Measurements from ENCODE around the gene GMIP.
A peak's percentile ranks its signal among the peaks of the same experiment; 100 is the strongest.
"Not testable (repeated sequence)": the region's sequence is repeated elsewhere in the genome, so short reads cannot be mapped to it uniquely, and the experiment has no call there.

Gene GMIP

GRCh38 chr19:19623383-19623782 lies 20.1 kb downstream of the GMIP start:
- Histone ChIP-seq H3K36me3 (ENCODE audit: control insufficient read depth, insufficient read depth, low read length) (peaks cover 39% of the 10 kb centered on the region), H3K4me3 (ENCODE audit: low read depth, low read length) (no peak overlapping the region), H3K9me3 (ENCODE audit: control insufficient read depth, insufficient read depth, low read length) (no peaks in the 10 kb centered on the region), H3K27ac (ENCODE audit: low read depth, low read length) (no peak overlapping the region), H3K4me1 (ENCODE audit: control insufficient read depth, insufficient read depth, low read length) (peaks cover 4% of the 10 kb centered on the region; the same call in 1 of the 2 replicates), H3K9ac (ENCODE audit: low read depth, low read length) (no peak overlapping the region), H3K27me3 (ENCODE audit: control insufficient read depth, insufficient read depth, low read length) (no peaks in the 10 kb centered on the region)

GRCh38 chr19:19619849-19620210 lies 23.6 kb downstream of the GMIP start:
- H3K27ac ChIP-seq (ENCODE audit: low read depth, low read length) = no peak overlapping the region
- H3K9ac ChIP-seq (ENCODE audit: low read depth, low read length) = no peak overlapping the region
- H3K4me1 ChIP-seq (ENCODE audit: control insufficient read depth, insufficient read depth, low read length) = no peaks in the 10 kb centered on the region
- peaks cover 25% of the 10 kb centered on the region for H3K36me3 ChIP-seq (ENCODE audit: control insufficient read depth, insufficient read depth, low read length)
- H3K27me3 ChIP-seq (ENCODE audit: control insufficient read depth, insufficient read depth, low read length) = peaks cover 10% of the 10 kb centered on the region
- no peaks in the 10 kb centered on the region for H3K9me3 ChIP-seq (ENCODE audit: control insufficient read depth, insufficient read depth, low read length)
- no peak overlapping the region for H3K4me3 ChIP-seq (ENCODE audit: low read depth, low read length)

- Histone ChIP-seq H3K4me1 (ENCODE audit: control insufficient read depth, insufficient read depth, low read length) (no peaks in the 10 kb centered on the region), H3K27ac (ENCODE audit: low read depth, low read length) (no peak overlapping the region), H3K36me3 (ENCODE audit: control insufficient read depth, insufficient read depth, low read length) (peaks cover 20% of the 10 kb centered on the region), H3K27me3 (ENCODE audit: control insufficient read depth, insufficient read depth, low read length) (peaks cover 10% of the 10 kb centered on the region), H3K9ac (ENCODE audit: low read depth, low read length) (no peak overlapping the region), H3K4me3 (ENCODE audit: low read depth, low read length) (peak overlapping the region; percentile 63; the same call in 1 of the 2 replicates), H3K9me3 (ENCODE audit: control insufficient read depth, insufficient read depth, low read length) (no peaks in the 10 kb centered on the region)
These were observed 24.1 kb downstream of the GMIP start for GRCh38 chr19:19619181-19619848.

GRCh38 chr19:19618219-19619051 lies 25.0 kb downstream of the GMIP start, which contains the start of gene PBX4:
TSS of gene PBX4 (minus strand) at chr19:19618687. CDS start at chr19:19618629, 58 bp downstream.
- Histone ChIP-seq H3K9ac (ENCODE audit: low read depth, low read length) (no peak within 1 kb of the TSS), H3K27me3 (ENCODE audit: control insufficient read depth, insufficient read depth, low read length) (peaks cover 10% of the 10 kb centered on the region), H3K36me3 (ENCODE audit: control insufficient read depth, insufficient read depth, low read length) (peaks cover 11% of the 10 kb centered on the region), H3K27ac (ENCODE audit: low read depth, low read length) (no peak within 1 kb of the TSS), H3K4me3 (ENCODE audit: low read depth, low read length) (peak within 1 kb of the TSS; percentile 63), H3K9me3 (ENCODE audit: control insufficient read depth, insufficient read depth, low read length) (no peaks in the 10 kb centered on the region), H3K4me1 (ENCODE audit: control insufficient read depth, insufficient read depth, low read length) (no peaks in the 10 kb centered on the region)

GRCh38 chr19:19615086-19615485 lies 28.4 kb downstream of the GMIP start:
- Histone ChIP-seq H3K36me3 (ENCODE audit: control insufficient read depth, insufficient read depth, low read length) (no peaks in the 10 kb centered on the region), H3K9ac (ENCODE audit: low read depth, low read length) (no peak overlapping the region), H3K27ac (ENCODE audit: low read depth, low read length) (no peak overlapping the region), H3K9me3 (ENCODE audit: control insufficient read depth, insufficient read depth, low read length) (no peaks in the 10 kb centered on the region), H3K4me3 (ENCODE audit: low read depth, low read length) (no peak overlapping the region), H3K4me1 (ENCODE audit: control insufficient read depth, insufficient read depth, low read length) (no peaks in the 10 kb centered on the region), H3K27me3 (ENCODE audit: control insufficient read depth, insufficient read depth, low read length) (peaks cover 10% of the 10 kb centered on the region)

GRCh38 chr19:19613506-19613905 lies 30.0 kb downstream of the GMIP start:
- Histone ChIP-seq H3K27ac (ENCODE audit: low read depth, low read length) (no peak overlapping the region), H3K9me3 (ENCODE audit: control insufficient read depth, insufficient read depth, low read length) (no peaks in the 10 kb centered on the region), H3K27me3 (ENCODE audit: control insufficient read depth, insufficient read depth, low read length) (peaks cover 10% of the 10 kb centered on the region), H3K36me3 (ENCODE audit: control insufficient read depth, insufficient read depth, low read length) (no peaks in the 10 kb centered on the region), H3K9ac (ENCODE audit: low read depth, low read length) (no peak overlapping the region), H3K4me3 (ENCODE audit: low read depth, low read length) (no peak overlapping the region), H3K4me1 (ENCODE audit: control insufficient read depth, insufficient read depth, low read length) (no peaks in the 10 kb centered on the region)

- H3K36me3 ChIP-seq (ENCODE audit: control insufficient read depth, insufficient read depth, low read length) = no peaks in the 10 kb centered on the region
- no peak overlapping the region for H3K27ac ChIP-seq (ENCODE audit: low read depth, low read length)
- no peak overlapping the region for H3K9ac ChIP-seq (ENCODE audit: low read depth, low read length)
- no peaks in the 10 kb centered on the region for H3K4me1 ChIP-seq (ENCODE audit: control insufficient read depth, insufficient read depth, low read length)
- no peaks in the 10 kb centered on the region for H3K9me3 ChIP-seq (ENCODE audit: control insufficient read depth, insufficient read depth, low read length)
- no peak overlapping the region for H3K4me3 ChIP-seq (ENCODE audit: low read depth, low read length)
- no peaks in the 10 kb centered on the region for H3K27me3 ChIP-seq (ENCODE audit: control insufficient read depth, insufficient read depth, low read length)
These were observed 32.9 kb downstream of the GMIP start for GRCh38 chr19:19610376-19611202.

- not testable (repeated sequence) for H3K27ac ChIP-seq (ENCODE audit: low read depth, low read length); H3K36me3 ChIP-seq (ENCODE audit: control insufficient read depth, insufficient read depth, low read length); H3K27me3 ChIP-seq (ENCODE audit: control insufficient read depth, insufficient read depth, low read length); H3K9me3 ChIP-seq (ENCODE audit: control insufficient read depth, insufficient read depth, low read length); H3K4me3 ChIP-seq (ENCODE audit: low read depth, low read length); H3K4me1 ChIP-seq (ENCODE audit: control insufficient read depth, insufficient read depth, low read length); H3K9ac ChIP-seq (ENCODE audit: low read depth, low read length)
These were observed 36.8 kb downstream of the GMIP start for GRCh38 chr19:19606686-19607085.

- H3K4me3 ChIP-seq (ENCODE audit: low read depth, low read length) = no peak overlapping the region
- H3K9me3 ChIP-seq (ENCODE audit: control insufficient read depth, insufficient read depth, low read length) = no peaks in the 10 kb centered on the region
- no peak overlapping the region for H3K27ac ChIP-seq (ENCODE audit: low read depth, low read length)
- H3K9ac ChIP-seq (ENCODE audit: low read depth, low read length) = no peak overlapping the region
- H3K27me3 ChIP-seq (ENCODE audit: control insufficient read depth, insufficient read depth, low read length) = no peaks in the 10 kb centered on the region
- H3K4me1 ChIP-seq (ENCODE audit: control insufficient read depth, insufficient read depth, low read length) = peaks cover 10% of the 10 kb centered on the region
- H3K36me3 ChIP-seq (ENCODE audit: control insufficient read depth, insufficient read depth, low read length) = no peaks in the 10 kb centered on the region
These were observed 37.4 kb downstream of the GMIP start for GRCh38 chr19:19606021-19606420.

- H3K27ac ChIP-seq (ENCODE audit: low read depth, low read length) = peak overlapping the region; percentile 43
- H3K4me3 ChIP-seq (ENCODE audit: low read depth, low read length) = no peak overlapping the region
- no peaks in the 10 kb centered on the region for H3K9me3 ChIP-seq (ENCODE audit: control insufficient read depth, insufficient read depth, low read length)
- H3K27me3 ChIP-seq (ENCODE audit: control insufficient read depth, insufficient read depth, low read length) = no peaks in the 10 kb centered on the region
- no peaks in the 10 kb centered on the region for H3K36me3 ChIP-seq (ENCODE audit: control insufficient read depth, insufficient read depth, low read length)
- no peak overlapping the region for H3K9ac ChIP-seq (ENCODE audit: low read depth, low read length)
- peaks cover 10% of the 10 kb centered on the region for H3K4me1 ChIP-seq (ENCODE audit: control insufficient read depth, insufficient read depth, low read length)
These were observed 40.6 kb downstream of the GMIP start for GRCh38 chr19:19602713-19603324.
